GM12864 (cell line): Measurements from ENCODE around the gene FN3K.

ENCODE experiments used
- DNase-seq: peaks from one replicate; pipeline ENCODE4 v3.0.0-alpha.2; 2011; ENCODE audit warnings: low read depth
- H3K4me3 ChIP-seq: 2 replicates; pipeline ENCODE4 v1.5.1; 2011; ENCODE audit warnings: mild to moderate bottlenecking, low read depth, low read length, control low read depth
- CTCF ChIP-seq: IDR thresholded peaks from 2 replicates; pipeline ENCODE4 v1.5.1; 2011; ENCODE audit warnings: low read depth, mild to moderate bottlenecking, moderate library complexity, low read length, control low read depth, inconsistent platforms; ENCODE audit errors: missing control alignments

Gene FN3K

DNA sequence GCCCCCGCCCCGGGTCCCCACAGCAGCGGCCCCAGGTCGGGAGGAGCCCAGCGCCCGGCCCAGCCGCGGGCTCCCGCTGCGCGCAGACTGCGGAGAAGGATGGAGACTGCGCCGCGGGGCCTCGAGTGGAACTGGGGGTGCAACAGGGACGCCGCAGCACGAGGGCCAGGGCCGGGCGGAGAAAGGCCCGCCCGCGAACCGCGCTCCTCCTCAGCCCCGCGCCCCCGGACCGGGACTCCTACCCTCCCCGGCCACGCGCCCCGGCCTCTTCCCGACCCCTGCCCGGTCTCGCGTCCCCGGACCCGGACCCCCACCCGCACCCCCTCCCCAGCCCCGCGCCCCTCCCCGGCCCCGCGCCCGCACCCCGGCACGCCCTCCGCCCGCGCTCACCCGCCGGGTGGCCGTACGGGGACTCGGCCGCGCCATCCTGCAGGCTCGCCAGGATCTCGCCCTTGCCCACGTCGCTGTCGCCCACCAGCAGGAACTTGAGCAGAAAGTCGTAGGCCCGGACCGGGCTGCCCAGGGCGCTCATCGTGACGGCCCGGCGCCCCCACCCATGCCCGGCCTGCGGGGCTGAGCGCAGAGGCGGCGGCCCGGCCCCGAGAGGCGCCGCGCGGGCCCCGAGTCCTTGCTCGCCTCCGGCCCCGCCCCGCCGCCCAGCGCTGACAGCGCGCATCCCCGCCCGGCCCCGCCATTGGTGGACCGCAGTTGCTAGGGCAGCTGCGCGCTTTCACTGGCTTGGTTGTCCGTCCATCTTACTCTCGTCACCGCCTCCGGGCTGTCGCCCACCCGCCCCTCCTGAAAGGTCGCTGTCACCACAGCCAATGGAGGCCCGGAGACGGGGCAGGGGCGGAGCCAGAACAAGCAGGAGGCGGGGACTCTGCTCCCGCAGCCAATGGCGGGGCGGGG is 37.1 kb upstream of the FN3K start, which contains the start of gene RAB40B:
Gene RAB40B, minus strand, starts transcription at position 634 of the 909 bp plus-strand sequence. Its CDS starts 102 bp downstream, at position 532.
- peak; percentile 92 for DNase-seq
- H3K4me3 ChIP-seq: peak within 1 kb of the TSS; percentile 65
- no peak for TF ChIP-seq CTCF

DNA sequence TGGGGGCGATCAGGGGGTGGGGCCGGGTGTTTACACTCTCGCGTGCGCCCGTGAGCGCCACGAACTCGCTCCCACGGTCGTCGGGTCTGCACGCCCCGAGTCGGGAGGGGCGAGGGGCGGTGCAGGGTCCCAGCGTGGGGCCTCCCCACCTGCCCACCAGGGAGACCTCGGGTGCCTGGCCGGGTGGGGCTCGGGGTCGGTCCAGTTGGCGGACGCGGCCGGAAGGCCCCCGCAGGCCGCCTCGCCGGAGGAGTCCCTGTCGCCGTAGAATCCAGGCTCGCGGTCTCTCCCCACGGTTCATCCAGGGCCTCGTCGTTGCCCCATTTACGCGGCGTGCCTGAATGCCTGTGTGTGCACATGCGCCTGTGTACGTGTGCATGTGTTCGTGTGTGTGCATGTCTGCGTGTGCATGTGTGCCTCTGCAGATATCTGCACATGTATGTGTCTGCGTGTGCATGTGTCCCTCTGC is 36.4 kb upstream of the FN3K start:
- no peak for TF ChIP-seq CTCF
- H3K4me3 ChIP-seq: peak overlapping the region; percentile 58
- no peak for DNase-seq

GRCh38 chr17:82699551-82699950 is 35.9 kb upstream of the FN3K start:
- TF ChIP-seq CTCF: no peak
- no peak for DNase-seq
- H3K4me3 ChIP-seq: no peak overlapping the region

DNA sequence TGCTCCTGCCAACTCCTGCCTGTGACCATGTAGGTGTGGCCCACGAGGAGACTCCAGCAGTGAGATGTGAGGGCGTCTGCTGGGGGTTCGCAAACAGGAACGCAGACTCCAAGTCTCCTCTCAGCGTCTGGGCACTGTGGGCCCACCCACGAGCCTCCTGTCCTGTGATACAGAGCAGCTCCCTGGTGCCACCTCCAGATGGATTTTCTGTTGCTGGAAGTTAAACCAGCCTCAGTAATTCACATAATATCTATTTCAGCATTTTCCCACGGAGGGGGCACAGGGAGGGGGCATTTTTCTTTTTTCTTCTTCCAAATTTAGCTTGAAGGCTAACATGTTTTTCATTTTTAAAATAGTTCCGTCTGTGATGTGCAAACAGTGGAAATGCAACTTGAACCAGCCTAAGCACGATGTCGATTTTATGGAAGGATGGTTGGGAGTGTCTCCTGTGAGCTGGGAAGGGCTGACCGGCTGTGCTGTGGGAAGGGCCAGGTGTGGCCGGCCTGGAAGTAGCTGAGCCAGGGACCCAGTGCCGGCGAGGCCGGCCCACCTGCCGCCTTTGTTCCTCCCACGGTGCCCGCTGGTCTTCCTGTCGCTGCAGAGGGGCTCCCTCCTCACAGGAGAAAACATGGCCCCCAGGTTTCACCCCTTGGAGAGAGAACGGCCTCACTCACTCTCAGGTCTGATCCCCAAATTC is 33.0 kb upstream of the FN3K start:
- H3K4me3 ChIP-seq: no peak overlapping the region
- no peak for DNase-seq
- TF ChIP-seq CTCF: no peak

DNA sequence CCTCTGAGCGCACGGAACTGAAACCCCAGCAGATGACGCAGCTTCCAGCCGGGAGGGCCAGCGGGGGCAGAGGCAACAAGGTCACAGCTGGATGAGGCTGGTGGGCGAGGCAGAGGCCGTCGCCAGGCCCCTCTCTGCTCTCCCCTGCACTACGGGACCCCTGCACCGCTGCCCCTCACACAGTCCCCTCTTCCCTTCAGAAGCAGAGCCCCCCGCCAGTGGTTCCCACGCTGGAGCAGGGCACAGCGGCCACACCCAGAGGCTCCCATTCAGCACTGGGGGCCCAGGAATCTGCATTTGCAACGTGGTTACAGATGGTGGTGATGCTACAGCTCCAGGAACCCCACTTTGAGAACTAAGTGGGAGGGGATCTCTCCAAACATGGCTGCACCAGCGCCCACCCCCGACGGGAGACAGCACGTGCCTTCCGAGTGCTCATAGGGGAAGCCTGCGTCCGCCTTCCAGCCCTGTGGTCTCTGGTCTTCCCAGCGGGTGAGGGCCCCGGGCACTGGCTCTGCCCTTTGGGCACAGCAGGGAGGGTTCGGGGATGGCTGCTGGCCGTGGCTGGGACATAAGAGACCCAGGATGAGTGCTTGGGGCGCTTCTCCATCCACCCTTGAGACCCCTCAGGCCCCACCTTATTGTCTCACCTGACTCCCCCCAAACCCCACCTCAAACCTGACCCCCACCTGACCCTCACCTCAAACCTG is 32.2 kb upstream of the FN3K start:
- no peak for DNase-seq
- no peak for TF ChIP-seq CTCF
- H3K4me3 ChIP-seq: no peak overlapping the region

- no peak overlapping the region for H3K4me3 ChIP-seq
- no peak for TF ChIP-seq CTCF
- no peak for DNase-seq
Observed at GRCh38 chr17:82703935-82704865, 31.2 kb upstream of the FN3K start.
